Liver (tissue), 3 donors: Measurements from ENCODE around the gene SLC44A3.

ENCODE experiments used
- EGR1 ChIP-seq, 2 donors: IDR thresholded peaks; 2 replicates each; pipeline ENCODE4 v1.6.1; 2016 to 2018; ENCODE audit warnings: antibody characterized with exemption in 2 of 2, low read depth in 2 of 2
- GABPA ChIP-seq, 2 donors: IDR thresholded peaks in 1 of 2; conservative IDR thresholded peaks in 1 of 2; 2 replicates each; pipeline ENCODE4 v1.6.1; 2016; ENCODE audit warnings: antibody characterized with exemption in 2 of 2, mild to moderate bottlenecking in 1 of 2, moderate library complexity in 1 of 2
- RAD21 ChIP-seq, 2 donors: IDR thresholded peaks; 2 replicates each; pipeline ENCODE4 v1.6.1; 2016; ENCODE audit warnings: antibody characterized with exemption in 2 of 2, mild to moderate bottlenecking in 2 of 2
- SP1 ChIP-seq: IDR thresholded peaks from 2 replicates; pipeline ENCODE4 v1.6.1; 2018; ENCODE audit warnings: antibody characterized with exemption, mild to moderate bottlenecking
- TAF1 ChIP-seq: conservative IDR thresholded peaks from 2 replicates; pipeline ENCODE4 v1.6.1; 2016; ENCODE audit warnings: antibody characterized with exemption, mild to moderate bottlenecking
- TF ChIP-seq, protein P1 (sequence below): IDR thresholded peaks from 2 replicates; pipeline ENCODE4 v1.6.1; 2016; ENCODE audit warnings: antibody characterized with exemption
- TF ChIP-seq, protein P2 (sequence below): fragments of 150-350 bp; IDR thresholded peaks from 2 replicates; pipeline ENCODE4 v1.5.1; 2017; ENCODE audit warnings: improper control_type of control experiment, low read depth, low read length; ENCODE audit not compliant: missing input control
- TF ChIP-seq, protein P3 (sequence below): IDR thresholded peaks from 2 replicates; pipeline ENCODE4 v1.6.1; 2016; ENCODE audit warnings: antibody characterized with exemption
- donor health status: healthy.
- donor health status: healthy.

DNA sequence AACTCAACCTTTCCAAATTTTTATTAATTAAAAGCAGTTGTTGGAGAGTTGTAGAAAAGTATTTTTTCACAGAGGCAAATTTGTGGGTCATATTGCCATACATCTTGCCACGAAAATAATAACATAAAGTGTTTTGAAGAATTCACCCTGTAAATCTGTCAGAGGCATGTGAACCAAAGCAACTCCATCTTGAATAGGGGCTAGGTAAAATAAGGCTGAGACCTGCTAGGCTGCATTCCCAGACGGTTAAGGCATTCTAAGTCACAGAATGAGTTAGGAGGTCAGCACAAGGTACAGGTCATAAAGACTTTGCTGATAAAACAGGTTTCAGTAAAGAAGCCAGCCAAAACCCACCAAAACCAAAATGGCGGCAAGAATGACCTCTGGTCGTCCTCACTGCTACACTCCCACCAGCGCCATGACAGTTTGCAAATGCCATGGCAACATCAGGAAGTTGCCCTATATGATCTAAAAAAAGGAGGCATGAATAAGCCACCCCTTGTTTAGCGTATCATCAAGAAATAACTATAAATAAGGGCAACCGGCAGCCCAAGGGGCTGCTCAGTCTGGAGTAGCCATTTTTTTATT lies 111.2 kb downstream of the SLC44A3 start:
- TF ChIP-seq, protein P1, sequence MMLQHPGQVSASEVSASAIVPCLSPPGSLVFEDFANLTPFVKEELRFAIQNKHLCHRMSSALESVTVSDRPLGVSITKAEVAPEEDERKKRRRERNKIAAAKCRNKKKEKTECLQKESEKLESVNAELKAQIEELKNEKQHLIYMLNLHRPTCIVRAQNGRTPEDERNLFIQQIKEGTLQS = no peak
- TF ChIP-seq, protein P2, sequence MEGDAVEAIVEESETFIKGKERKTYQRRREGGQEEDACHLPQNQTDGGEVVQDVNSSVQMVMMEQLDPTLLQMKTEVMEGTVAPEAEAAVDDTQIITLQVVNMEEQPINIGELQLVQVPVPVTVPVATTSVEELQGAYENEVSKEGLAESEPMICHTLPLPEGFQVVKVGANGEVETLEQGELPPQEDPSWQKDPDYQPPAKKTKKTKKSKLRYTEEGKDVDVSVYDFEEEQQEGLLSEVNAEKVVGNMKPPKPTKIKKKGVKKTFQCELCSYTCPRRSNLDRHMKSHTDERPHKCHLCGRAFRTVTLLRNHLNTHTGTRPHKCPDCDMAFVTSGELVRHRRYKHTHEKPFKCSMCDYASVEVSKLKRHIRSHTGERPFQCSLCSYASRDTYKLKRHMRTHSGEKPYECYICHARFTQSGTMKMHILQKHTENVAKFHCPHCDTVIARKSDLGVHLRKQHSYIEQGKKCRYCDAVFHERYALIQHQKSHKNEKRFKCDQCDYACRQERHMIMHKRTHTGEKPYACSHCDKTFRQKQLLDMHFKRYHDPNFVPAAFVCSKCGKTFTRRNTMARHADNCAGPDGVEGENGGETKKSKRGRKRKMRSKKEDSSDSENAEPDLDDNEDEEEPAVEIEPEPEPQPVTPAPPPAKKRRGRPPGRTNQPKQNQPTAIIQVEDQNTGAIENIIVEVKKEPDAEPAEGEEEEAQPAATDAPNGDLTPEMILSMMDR = no peak
- TF ChIP-seq EGR1 (IDR thresholded peaks at IDR 0.05; ENCODE audit: low read depth in 2 of 2) (no peak), RAD21 (IDR thresholded peaks at IDR 0.05) (no peak), GABPA (IDR thresholded peaks at IDR 0.05 in 1 of 2, conservative IDR thresholded peaks at IDR 0.05 in 1 of 2) (no peak), TAF1 (no peak), SP1 (no peak)
- TF ChIP-seq, protein P3, sequence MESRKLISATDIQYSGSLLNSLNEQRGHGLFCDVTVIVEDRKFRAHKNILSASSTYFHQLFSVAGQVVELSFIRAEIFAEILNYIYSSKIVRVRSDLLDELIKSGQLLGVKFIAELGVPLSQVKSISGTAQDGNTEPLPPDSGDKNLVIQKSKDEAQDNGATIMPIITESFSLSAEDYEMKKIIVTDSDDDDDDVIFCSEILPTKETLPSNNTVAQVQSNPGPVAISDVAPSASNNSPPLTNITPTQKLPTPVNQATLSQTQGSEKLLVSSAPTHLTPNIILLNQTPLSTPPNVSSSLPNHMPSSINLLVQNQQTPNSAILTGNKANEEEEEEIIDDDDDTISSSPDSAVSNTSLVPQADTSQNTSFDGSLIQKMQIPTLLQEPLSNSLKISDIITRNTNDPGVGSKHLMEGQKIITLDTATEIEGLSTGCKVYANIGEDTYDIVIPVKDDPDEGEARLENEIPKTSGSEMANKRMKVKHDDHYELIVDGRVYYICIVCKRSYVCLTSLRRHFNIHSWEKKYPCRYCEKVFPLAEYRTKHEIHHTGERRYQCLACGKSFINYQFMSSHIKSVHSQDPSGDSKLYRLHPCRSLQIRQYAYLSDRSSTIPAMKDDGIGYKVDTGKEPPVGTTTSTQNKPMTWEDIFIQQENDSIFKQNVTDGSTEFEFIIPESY = no peak
